Stimulated activated naive CD4-positive, alpha-beta T cell treated with Interleukin-2 at 50 U/mL for 16 hours (primary cell): ENCODE results near the gene POTEB3.
"Not testable (repeated sequence)": the region's sequence is repeated elsewhere in the genome, so short reads cannot be mapped to it uniquely, and the experiment has no call there.

Experiments used
- DNase-seq: peaks from one replicate; lab custom pipeline; 2025; lab: John Stamatoyannopoulos, UW

Gene POTEB3

DNA sequence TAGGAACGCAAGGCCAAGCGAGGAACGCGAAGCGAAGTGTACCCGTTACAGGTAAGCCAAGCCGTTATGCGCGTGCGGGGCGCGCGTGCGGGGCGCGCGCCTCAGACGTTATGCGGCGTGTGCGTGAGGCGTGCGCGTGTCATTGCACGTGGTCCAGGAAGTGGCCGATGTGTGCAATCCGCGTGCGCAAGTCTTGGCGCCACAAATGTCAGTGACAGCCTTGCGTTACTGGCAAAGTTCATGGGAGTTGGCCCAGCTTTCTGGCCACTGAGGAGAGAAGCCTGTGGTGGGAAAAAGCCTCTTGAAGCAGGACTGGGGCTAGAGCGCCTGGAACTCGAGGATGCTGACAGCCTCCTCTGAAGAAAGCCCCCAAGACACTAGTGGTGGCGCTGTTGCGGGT is at the start of gene POTEB3:
TSS of gene POTEB3 (minus strand) at position 101 of the 400 bp plus-strand sequence. CDS start 488 bp downstream, outside the sequence.
- DNase-seq = not testable (repeated sequence)

- DNase-seq = not testable (repeated sequence)
These were observed 13.4 kb upstream of the POTEB3 start for GRCh38 chr15:21453683-21454082.

DNA sequence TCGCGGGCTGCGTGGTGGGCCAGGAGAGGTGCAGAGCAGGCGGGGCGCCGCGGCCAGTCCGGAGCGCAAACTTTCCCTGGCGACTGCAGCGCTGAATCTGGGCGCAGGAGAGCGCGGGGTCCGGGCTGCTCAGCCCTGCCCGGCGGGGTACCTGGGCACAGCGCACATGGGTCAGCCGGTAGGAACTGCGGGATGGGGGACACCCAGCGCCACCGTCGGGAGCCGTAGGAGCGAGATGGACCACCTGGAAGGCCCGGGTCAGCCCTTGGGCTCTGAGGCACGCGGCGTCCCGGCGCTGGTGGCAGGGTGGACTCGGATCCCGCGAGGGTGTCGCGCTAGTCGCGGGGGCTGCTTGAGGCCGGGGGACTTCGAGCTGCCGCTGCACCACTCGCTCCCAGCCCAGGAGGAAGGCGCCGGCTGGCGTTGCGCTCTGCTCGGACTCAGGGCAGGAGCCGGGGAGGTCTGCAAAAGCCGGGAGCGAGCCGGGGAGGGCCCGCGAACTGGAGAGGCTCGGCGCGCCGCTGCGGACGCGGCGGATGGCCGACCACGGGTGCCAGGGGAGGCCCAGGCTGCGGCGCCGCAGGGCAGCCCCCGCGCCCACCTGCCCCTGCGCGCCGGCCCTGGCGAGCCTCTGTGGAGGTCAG is 11.7 kb upstream of the POTEB3 start:
- not testable (repeated sequence) for DNase-seq

- DNase-seq = not testable (repeated sequence)
These were observed 11.2 kb upstream of the POTEB3 start for GRCh38 chr15:21451487-21451886.

DNA sequence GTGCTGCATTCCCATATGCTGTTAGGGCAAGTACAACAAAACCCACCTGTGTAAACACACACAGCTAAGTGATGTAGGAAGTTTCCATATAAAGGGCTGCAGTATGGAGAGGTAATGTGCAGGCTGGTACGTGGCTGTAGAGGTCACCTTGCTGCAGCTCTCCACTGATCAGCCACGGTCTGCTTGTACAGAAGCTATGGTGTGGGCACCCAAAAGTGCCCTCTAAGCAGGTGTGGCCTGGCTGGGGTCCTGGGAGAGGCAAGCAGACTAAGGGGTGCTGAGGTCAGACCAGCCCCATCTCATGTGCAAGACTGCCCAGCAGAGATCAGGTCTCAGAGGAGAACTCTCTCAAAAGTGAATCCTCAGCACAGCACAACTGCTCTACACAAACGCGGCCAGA is 32.9 kb downstream of the POTEB3 start:
- not testable (repeated sequence) for DNase-seq

- DNase-seq = not testable (repeated sequence)
These were observed 38.8 kb downstream of the POTEB3 start for GRCh38 chr15:21401531-21401930.

DNA sequence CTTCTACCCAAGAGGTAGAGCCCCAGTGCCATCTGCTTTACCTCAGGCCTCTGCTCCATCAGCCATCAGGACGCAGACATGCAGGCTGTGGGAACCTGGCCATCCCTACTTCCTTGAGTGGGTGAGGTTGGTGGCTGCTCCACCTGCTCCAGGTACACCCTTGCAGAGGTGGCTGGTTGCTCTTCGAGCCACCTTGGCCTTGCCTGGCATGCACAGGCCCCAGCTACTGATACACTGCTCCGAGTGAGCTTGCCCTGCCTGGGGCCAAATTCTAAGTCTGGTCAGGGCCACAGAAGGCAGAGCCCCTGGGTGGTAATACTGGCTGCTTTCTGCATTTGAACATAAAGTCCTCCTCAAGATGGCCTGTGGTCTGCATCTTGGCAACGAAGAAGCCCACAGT is 41.2 kb downstream of the POTEB3 start:
- DNase-seq = not testable (repeated sequence)

- DNase-seq = not testable (repeated sequence)
These were observed 41.8 kb downstream of the POTEB3 start for GRCh38 chr15:21398511-21398910.

DNA sequence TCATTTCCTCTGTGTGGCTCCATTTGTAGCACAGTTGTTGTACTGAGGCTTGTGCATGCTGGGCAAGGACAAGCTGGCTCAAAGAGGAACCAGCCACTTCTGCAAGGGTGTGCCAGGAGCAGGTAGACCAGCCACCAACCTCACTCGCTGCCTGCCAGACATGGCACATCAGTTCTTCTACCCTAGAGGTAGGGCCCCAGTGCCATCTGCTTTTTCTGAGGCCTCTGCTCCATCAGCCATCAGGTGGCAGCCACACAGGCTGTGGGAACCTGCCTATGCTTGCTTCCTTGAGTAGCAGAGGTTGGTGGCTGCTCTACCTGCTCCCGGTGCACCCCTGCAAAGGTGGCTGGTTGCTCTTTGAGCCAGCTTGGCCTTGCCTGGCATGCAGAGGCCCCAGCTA is 42.6 kb downstream of the POTEB3 start:
- DNase-seq = not testable (repeated sequence)

DNA sequence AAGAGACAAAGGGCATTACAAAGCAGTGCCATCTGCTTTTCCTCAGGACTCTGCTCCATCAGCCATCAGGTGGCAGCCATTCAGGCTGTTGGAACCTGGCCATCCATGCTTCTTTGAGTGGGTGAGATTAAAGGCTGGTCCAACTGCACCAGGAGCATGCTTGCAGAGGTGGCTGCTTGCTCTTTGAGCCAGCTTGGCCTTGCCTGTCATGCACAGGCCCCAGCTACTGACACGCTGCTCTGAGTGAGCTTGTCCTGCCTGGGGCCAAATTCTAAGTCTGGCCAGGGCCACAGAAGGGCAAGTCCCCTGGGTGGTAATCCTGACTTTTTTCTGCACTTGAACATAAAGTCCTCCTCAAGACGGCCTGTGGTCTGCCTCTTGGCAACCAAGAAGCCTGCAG is 43.1 kb downstream of the POTEB3 start:
- DNase-seq = not testable (repeated sequence)

DNA sequence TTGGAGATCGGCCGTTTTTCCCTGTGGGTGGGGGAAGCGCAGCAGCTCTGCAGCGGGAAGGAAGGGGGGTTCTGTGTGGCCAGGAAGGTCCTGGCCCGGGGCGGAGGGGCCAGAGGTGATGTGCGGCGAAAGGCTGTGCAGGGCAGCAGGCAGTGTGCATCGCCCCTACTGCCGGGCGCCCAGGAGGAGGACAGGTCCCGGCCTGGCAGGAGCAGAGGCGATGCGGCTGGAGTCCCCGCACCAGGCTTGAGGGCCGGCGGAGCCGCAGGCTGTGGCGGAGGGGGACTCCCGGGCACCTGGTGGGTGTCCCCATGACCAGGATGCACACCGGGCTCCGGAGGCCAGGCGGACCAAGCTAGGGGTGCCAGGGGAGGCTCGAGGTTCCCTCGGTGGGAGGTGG is 54.3 kb downstream of the POTEB3 start:
- DNase-seq = not testable (repeated sequence)

GRCh38 chr15:21383866-21384485 is 56.3 kb downstream of the POTEB3 start:
- DNase-seq = not testable (repeated sequence)

GRCh38 chr15:21373682-21374081 is 66.6 kb downstream of the POTEB3 start:
- not testable (repeated sequence) for DNase-seq

DNA sequence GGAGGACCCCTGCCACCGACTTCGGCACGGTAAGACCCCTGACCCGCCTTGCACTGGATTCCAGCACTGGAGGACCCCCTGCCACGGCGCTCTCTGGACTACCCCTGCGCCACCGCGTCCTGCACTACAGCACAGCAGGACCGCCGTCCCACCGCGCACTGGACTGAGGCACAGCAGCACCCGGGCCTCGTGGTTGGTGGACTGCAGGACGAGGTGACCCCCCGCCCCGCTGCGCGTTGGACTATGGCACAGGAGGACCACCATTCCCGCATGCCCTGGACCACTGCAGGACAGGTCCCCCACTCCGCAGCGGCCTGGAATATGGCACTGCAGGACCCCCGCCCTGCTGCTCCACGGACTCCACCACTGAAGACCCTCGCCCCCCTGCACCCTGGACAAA is 71.1 kb downstream of the POTEB3 start:
- not testable (repeated sequence) for DNase-seq

DNA sequence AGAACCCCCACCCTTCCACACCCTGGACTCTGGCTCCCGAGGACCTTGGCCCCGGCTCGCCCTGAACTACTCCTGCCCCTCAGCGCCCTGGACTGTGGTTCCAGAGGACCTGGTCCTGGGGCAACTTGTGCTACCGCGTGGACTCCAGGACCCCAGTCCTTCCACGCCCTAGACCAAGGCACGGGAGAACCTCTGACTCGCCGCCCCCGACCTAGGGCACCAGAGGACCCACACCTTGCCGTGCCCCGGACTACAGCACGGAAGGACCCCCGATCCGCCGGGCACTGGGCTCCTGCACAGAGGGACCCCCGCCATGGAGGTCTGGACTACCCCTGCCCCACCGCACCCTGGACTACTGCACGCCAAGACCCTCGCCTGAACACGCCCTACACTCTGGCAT is 71.7 kb downstream of the POTEB3 start:
- DNase-seq = not testable (repeated sequence)
